Tongue (tissue), 2 donors: ENCODE results near the gene PHF21A. TPM values are rescaled to one million over a fixed set of nuclear protein-coding genes. Genes with fewer than 3 reads are reported as not detected.

Source experiments
- DNase-seq: peaks from one replicate; pipeline ENCODE4 v3.0.0-alpha.2; 2015
- total RNA-seq: library from RNA; depleted of rRNA; stranded (reverse); fragments of >200 nt; gene quantifications from one replicate; pipeline ENCODE4 v1.2.3, GENCODE V29; 2014

PHF21A gene
- total RNA-seq, 1 donor from 2014 or later, result 30.2 TPM

GRCh38 chr11:46075168-46075567 lies 46.1 kb downstream of the PHF21A start:
- no peak for DNase-seq

- DNase-seq, result no peak
Observed at GRCh38 chr11:46073632-46074031, 47.6 kb downstream of the PHF21A start.

- no peak for DNase-seq
Observed at GRCh38 chr11:46072172-46072964, 48.9 kb downstream of the PHF21A start.

GRCh38 chr11:46071091-46071490 lies 50.2 kb downstream of the PHF21A start:
- DNase-seq, result no peak

- DNase-seq, result no peak
Observed at GRCh38 chr11:46069595-46069994, 51.7 kb downstream of the PHF21A start.

- no peak for DNase-seq
Observed at GRCh38 chr11:46066335-46066734, 54.9 kb downstream of the PHF21A start.

GRCh38 chr11:46065681-46066080 lies 55.6 kb downstream of the PHF21A start:
- no peak for DNase-seq

GRCh38 chr11:46064221-46064620 lies 57.0 kb downstream of the PHF21A start:
- no peak for DNase-seq

- no peak for DNase-seq
Observed at GRCh38 chr11:46063138-46063537, 58.1 kb downstream of the PHF21A start.

GRCh38 chr11:46060013-46060412 lies 61.2 kb downstream of the PHF21A start:
- no peak for DNase-seq

- no peak for DNase-seq
Observed at GRCh38 chr11:46057489-46057888, 63.8 kb downstream of the PHF21A start.

- no peak for DNase-seq
Observed at GRCh38 chr11:46055371-46055770, 65.9 kb downstream of the PHF21A start.

GRCh38 chr11:46051102-46051501 lies 70.2 kb downstream of the PHF21A start:
- no peak for DNase-seq

GRCh38 chr11:46050662-46051061 lies 70.6 kb downstream of the PHF21A start:
- DNase-seq, result peak; percentile 55

GRCh38 chr11:46050003-46050461 lies 71.2 kb downstream of the PHF21A start:
- peak; percentile 72 for DNase-seq

- DNase-seq, result peak; percentile 72
Observed at GRCh38 chr11:46049325-46049897, 71.8 kb downstream of the PHF21A start.

- no peak for DNase-seq
Observed at GRCh38 chr11:46048198-46048597, 73.1 kb downstream of the PHF21A start.

GRCh38 chr11:46047520-46047919 lies 73.7 kb downstream of the PHF21A start:
- no peak for DNase-seq

- no peak for DNase-seq
Observed at GRCh38 chr11:46045811-46046210, 75.4 kb downstream of the PHF21A start.

- no peak for DNase-seq
Observed at GRCh38 chr11:46044601-46045000, 76.7 kb downstream of the PHF21A start.

GRCh38 chr11:46039990-46040389 lies 81.3 kb downstream of the PHF21A start:
- DNase-seq, result no peak

- DNase-seq, result no peak
Observed at GRCh38 chr11:46038529-46038928, 82.7 kb downstream of the PHF21A start.

GRCh38 chr11:46036969-46037368 lies 84.3 kb downstream of the PHF21A start:
- DNase-seq, result no peak

- no peak for DNase-seq
Observed at GRCh38 chr11:46036009-46036408, 85.2 kb downstream of the PHF21A start.
